NOMO-1 treated with DMSO at 0.1 percent for 48 hours (cell line): ENCODE data around the gene GLP2R.
"Not testable (repeated sequence)": the region's sequence is repeated elsewhere in the genome, so short reads cannot be mapped to it uniquely, and the experiment has no call there.

Source experiments
- DNase-seq: peaks from one replicate; lab custom pipeline; 2025; ENCODE audit not compliant: unreplicated experiment; lab: John Stamatoyannopoulos, UW

The GLP2R gene, protein sequence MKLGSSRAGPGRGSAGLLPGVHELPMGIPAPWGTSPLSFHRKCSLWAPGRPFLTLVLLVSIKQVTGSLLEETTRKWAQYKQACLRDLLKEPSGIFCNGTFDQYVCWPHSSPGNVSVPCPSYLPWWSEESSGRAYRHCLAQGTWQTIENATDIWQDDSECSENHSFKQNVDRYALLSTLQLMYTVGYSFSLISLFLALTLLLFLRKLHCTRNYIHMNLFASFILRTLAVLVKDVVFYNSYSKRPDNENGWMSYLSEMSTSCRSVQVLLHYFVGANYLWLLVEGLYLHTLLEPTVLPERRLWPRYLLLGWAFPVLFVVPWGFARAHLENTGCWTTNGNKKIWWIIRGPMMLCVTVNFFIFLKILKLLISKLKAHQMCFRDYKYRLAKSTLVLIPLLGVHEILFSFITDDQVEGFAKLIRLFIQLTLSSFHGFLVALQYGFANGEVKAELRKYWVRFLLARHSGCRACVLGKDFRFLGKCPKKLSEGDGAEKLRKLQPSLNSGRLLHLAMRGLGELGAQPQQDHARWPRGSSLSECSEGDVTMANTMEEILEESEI

DNA sequence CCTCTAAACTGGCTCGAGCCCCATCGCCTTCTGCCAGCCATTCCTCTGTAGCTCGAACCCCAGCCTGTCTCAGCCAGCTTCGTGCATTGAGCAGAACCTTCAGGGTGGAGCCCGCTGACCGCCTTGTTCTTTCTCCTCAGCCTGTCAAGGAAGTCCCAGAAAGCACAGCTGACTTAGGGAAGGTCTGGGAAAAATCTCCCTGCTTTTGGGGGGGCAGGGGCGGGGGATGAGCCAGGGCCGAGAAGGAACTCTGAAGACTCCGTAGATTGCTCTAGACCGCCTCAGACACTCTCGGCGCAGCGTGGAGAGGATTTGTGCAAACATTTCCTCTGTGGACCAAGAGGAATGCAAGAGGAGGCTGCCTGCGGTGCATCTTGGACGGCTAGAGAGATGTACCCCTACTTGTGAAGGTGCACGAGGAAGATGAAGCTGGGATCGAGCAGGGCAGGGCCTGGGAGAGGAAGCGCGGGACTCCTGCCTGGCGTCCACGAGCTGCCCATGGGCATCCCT, at the start of gene GLP2R:
Gene GLP2R (plus strand): TSS at position 284 of the 510 bp plus-strand sequence. CDS start 140 bp downstream, at position 424.
- no peak for DNase-seq

DNA sequence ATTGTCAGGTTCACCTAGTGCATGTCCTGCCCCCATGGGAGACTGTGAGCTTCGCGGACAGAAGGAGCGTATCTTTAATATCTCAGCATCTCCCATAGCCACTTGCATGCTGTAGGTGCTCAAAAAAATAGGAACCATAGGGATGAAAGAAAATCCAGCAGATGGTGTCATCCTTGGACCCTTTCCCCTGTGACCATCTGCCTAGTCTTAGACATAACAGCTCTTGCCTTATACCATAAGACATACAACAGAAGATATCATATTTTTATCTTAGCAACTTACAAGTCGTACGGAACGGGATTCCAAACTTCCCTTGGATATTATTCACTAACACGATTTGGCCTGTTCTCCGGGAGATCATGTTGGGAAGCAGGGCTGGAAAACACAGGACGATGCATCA, 48.8 kb upstream of the GLP2R start:
- DNase-seq: no peak

DNA sequence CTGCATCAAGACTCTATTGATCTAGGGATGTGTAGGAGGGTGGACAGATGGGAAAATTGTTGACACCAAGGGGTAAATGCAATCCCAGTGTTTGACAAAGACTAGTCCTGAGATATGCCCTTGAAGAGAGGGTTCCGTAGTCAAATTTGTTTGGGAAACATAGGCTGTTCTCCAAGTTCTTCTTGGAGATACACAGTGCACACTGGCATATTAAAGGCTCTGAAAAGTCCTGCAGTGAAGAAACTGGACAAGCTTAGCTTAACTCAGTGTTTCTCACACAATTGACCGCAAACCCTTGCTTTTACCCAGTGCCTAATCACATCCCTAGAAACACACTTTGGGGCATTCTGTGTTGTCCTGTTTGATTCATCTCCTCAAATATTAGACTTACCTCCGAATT, 45.2 kb upstream of the GLP2R start:
- no peak for DNase-seq

DNA sequence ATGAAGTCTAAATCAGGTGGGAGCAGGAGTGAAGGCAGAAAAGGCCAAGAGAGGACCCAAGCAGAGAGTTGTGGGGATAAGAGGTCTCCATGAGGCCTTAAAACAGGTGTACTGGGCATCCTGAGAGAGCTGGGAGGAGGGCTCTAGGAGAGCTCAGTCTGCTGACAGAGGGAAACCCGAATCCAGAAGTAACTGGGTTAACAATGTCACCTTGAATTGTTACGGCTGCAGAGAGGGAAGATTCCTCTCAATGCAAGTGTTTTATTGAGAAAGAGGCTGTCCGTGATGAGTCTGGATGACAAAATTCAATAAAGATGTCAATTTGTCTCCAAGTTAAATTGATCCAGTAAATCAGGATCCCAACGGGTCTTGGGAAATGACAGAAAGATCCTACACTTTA, 42.7 kb upstream of the GLP2R start:
- DNase-seq: no peak

DNA sequence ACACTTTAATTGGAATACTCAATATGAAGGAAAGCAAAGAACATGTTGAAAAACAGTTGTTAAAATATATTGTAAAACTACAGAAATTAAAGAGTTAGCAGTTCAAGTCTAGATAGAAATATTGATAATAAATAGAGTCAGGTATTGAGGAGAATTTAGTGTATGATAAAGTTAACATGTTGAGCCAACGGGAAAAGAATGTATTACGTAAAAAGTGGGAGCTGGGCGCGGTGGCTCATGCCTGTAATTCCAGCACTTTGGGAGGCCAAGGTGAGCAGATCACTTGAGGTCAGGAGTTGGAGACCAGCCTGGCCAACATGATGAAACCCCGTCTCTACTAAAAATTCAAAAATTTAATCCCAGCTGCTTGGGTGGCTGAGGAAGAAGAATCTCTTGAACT, 42.3 kb upstream of the GLP2R start:
- DNase-seq: not testable (repeated sequence)

DNA sequence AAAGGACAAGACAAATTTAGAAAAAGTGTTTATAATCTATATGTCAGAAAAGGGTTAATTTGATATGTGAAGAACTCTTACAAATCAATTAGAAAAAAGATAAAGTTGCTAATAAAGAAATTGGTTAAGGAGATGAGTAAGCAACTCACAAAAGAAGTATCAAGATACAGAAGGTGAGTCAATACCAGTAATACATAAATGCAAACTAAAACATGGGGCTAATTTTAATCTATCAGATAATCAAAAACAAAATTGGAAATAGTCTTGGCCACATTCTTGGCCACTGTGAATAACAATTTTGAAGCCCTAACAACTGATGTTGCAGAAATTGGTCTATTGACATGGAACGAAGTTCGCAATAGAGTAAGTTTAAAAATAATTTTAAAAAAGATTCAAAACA, 41.2 kb upstream of the GLP2R start:
- no peak for DNase-seq

DNA sequence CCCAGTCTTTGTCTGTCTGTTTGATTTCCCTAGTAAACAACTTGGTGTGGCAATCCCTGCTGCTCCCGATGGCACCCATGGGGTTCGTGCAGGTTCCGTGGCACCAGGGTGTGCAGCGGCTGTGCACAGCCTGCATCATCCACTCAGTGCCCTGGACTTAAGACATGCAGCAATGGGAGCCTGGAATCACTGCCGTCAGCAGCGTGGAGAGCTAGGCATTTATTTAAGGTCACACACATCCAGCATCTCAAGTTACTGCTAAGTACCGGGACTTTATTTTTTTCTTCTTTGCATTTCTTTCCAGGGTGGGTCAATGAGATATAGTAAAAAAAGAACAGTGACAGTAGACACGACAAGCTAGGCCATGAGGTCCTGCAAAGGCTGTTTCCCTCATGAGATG, 37.1 kb upstream of the GLP2R start:
- no peak for DNase-seq

DNA sequence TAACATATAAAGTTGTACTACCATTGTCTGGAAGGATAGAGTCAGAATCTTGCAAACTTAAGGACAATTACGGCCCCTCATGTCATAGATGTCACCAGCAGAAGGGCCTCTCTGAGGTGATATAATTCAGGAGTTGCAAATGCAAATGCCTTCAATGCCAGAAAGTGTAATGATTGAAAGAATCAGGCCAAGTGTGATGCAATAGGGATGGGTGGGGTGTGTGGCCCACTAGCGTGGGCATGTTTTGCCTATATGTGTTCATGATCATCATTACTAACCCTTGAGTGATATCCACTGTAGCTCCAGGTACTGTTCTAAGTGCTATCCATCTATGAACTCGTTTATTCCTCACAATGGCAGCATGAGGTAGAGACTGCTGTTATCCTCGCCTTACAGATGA, 35.4 kb upstream of the GLP2R start:
- no peak for DNase-seq

DNA sequence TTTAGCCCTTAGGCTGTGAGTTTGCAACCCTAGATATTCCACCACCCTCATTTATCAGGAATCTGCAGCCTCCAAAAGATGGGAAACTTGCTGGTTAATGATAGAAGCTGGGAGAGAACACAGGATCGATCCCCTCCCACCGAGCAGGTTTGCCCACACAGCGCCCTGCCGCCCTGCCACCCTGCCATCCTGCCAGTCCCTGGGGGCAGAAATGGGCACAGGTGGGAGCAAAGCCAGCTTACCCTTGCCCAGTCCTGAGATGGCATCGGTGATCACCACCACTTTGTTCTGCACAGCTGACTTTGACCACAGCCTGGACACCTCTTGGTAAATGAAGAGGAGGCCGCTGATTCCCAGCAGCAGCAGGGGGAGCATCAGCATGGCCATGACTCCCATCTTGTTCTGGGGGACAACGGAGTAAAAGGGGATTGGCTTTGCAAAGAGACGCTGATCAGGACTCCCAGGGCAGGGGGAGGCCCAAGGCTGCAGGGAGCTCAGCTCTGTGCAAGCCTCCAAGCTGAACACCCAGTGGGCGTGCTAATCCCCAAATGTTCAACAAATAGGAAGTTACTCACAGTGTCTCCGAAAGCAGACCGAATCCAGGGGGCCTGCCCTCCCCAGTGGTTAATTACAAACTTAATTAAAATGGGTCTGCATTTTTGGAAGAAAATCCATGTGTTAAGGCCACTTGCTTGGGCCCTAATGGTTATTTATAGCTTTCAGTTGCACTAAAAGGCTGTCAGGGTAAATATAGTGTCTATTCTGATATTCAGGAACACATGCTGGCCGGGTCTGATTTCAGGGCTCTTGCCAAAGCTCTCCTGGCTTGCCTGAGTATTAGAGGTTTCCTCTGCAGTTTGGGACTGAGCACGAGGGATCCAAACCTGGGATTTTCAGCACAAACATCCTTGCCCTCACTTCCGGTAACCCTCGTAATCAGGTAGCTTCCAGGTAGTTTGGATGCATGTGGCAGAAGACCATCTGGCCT, 34.5 kb upstream of the GLP2R start, which contains the start of gene DHRS7C:
Gene DHRS7C (minus strand): TSS at position 704 of the 988 bp plus-strand sequence. CDS start 308 bp downstream, at position 396.
- no peak for DNase-seq

DNA sequence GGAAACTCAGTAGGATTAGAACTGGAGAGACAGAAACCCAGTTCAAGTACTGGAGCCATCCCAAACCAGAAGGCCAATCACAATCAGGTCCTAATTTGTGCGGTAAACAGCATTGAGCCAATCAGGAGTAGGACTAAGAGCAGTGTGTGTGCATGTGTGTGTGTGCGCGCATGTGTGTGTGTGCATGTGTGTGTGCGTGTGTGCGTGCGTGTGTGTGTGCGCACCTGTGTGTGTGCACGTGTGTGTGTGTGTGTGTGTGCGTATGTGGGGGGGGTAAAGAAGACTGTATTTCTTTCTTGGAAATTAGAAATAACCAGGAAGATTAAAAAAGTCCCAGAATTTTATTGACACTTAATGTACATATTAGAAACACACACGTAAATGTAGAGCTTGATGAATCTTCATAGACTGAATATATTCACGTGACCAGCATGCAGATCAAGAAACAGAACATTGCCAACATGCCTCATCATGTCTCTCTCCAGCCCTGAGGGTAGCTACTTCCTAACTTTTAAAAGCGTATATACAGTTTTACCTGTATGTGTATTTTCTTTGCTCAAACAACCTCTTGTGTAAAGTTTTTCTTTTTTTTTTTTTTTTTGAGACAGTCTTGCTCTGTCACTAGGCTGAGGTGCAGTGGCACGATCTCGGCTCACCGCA, 33.4 kb upstream of the GLP2R start:
- no peak for DNase-seq

DNA sequence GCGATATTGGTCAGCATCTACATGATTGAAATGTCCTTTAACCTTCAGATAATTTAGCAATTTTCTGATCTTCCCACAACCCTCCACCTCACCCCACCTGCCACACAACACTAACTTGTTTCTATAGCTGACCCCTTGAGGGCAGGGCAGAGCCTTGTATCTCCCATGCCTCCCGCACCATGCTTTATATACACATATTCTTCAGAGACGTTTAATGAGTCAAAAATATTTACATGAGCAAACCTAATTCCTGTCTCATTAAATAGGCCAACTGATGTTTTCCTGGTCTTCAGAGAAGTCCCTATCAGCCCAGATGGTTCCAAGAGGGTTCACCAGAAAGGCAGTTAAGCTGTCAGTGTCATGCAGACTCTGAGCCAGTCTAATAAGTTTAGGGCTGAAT, 27.7 kb upstream of the GLP2R start:
- DNase-seq: no peak

DNA sequence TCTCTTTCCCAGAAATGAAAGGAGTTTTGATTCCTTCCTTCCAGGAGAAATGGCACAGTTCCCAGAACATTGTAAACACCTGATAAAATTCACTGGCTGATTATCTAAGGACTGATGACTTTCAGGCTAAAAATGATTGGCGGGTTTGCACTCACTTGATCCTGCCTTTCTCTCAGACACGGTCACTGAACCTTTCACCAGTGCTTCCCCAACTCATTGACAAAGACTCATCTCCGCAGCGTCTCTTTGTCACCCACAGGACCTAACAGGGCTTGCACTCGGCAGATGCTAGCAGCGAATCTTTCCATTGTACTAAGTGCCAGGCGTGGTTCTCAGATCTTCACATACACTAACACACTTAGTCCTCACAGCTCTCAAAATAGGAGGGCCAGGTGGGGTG, 27.0 kb upstream of the GLP2R start:
- no peak for DNase-seq

DNA sequence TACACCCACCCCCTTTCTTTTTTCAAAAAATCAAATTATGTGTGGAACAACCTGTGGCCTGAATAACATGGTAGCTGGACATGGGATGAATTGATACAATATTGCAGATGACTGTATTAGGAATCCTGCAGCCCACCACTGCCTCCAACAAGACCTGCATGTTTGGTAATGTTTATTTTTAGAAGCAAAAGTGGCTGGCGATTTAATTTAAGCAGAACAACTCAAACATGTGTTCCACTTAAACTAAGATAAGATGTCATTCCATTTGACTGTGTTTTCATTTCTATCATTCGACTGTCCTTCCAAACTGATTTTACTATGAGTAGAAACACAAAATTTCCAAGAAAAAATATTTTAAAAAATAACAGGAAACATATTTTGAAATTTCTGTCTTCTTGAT, 24.2 kb upstream of the GLP2R start:
- no peak for DNase-seq

DNA sequence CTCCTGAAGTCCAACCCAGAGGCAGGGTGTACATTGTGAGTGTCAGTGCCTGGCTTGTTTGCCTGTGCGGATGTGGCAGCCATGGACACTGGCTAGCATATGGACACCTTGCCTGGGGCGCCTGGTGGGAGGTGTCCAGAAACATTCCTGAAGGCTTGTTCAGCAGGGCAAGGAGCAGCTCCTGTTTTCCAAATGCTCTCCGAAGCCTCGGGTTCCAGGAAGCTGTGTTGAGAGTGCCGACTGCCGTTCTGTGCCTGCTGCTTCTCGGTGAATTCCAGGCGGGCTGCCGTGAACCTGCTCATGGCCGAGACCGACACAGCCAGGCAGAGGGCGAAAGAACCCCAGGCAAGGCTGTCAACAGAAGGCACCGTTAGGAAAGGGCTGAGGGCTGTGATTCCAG, 23.4 kb upstream of the GLP2R start:
- no peak for DNase-seq

DNA sequence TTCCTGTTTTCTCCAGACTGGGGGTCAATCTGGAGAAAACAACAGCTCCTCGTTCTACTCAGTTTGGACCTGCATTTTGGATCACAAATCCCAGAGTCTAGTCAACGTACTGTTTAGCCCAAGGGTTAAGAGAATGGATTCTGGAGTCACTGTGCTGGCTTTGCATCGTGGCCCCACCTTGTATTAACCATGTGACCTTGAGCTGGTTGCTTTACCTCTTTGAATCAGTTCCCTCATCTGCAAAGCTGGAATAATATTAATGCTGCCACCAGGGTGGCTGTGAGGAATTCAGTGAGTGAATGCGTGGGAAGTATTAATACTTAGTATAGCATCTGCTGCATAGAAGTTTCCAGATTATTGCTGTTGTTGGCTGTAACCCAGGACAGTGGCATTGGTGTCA, 23.0 kb upstream of the GLP2R start:
- no peak for DNase-seq

DNA sequence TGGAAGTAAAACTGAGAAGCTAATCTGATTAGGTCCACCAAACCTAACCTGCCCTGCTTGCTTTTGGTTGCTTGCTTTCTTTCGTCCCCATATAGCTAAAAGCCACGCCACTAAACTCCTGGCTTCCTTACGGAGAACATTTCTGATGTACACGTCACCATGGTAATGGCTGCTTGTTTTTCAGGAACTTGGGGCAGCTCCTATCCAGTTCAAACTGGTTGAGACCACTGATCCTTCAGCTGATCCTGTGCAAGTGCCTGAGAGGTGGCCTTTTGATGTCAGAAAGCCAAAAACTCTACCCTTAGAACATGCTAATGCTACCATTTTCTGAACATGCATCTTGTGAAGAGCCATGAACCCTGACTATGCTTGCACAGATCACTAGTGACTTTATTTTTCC, 20.0 kb upstream of the GLP2R start:
- no peak for DNase-seq

DNA sequence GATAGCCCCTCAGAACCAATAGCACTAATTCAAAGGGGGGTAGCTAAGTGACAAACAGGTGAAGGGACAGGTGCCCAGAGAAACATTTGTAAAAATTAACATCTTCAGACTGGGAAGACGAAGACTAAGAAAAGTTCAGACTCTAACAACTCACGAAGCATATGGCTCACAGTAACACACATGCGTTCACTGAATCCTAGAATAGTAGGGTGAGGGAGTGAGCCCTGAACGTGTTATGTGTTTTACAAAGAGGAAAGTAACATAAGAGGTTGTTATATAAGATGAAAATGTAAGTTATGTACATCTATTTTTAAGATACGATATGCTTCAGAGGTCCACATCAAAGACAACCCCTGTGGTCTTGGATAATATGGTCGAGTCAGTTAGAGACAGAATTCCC, 19.0 kb upstream of the GLP2R start:
- no peak for DNase-seq

DNA sequence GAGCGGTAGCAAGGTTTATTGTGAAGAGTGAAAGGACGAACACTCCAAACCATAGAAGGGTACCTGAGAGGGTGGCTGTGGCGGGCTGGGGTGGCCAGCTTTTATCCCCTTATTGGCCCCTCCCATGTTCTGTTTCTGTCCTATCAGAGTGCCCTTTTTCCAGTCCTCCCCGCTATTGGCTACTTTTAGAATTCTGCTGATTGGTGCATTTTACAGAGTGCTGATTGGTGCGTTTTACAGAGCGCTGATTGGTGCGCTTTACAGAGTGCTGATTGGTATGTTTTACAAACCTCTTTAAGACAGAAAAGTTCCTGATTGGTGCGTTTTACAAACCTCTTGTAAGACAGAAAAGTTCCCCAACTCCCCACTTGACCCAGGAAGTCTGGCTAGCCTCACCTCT, 16.3 kb upstream of the GLP2R start:
- DNase-seq: no peak

DNA sequence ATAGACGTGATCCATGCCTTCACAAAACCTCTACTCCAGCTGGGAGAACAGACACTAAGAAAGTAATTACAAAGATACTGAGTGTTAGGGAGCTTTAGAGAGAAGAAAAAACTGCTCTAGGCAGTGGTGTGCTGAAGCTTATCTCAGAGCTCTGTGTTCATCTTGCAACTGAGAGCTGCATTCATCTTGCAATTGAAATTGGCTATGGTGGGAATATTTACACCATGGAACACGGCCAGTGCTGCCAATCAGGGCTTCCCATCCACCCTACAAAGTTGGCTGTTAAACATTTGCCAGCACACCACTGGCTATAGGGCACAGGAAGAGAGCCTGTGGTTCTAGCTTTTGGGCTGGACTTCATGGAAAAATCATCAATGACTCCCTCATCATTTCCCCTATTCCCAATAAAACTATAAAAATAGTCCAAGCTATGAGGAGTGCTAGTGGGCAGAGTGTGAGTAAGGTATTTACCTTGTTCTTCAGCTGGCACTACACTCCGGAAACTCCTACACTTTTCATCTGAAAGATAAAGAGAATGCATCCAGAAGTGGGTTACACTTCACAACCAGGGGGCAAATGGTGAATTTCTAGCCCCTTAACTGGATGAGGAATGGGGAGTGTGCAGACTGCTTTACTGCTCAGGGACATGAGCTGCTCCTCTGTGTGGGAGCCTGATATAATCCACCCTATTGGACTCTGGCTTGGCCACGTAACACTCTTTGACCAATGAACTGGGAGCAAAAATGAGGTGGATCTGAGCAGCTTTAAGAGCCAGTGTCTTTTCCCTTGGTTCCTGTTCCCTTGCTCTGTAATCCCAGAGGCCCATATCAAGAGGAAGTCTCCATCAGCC, 15.4 kb upstream of the GLP2R start:
- DNase-seq: no peak

DNA sequence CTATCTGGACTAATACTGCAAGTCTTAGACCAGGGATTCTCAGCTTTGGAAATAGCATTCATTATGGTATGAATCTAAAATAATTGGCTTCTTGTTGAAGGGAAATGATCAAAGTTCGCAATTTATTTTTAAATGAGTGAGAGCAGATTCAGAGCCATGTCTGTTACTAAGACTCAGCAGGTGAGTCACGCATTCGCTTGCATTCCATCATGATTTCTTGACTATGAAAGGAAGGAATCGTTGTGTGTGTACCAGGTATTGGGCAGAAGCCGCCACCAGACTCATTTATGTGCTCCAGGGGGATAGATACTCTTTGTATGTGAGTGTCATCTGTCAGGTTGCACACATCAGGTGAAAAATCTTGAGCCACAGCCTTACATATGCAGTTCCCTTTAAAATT, 14.6 kb upstream of the GLP2R start:
- DNase-seq: no peak
